OCI-M2 (cell line): Measurements from ENCODE around the gene CRHR1.

Experiments used
- DNase-seq: peaks from one replicate; lab custom pipeline; 2025; ENCODE audit not compliant: unreplicated experiment; lab: John Stamatoyannopoulos, UW

Gene CRHR1

GRCh38 chr17:45757431-45758218 lies 26.5 kb upstream of the CRHR1 start:
- DNase-seq = no peak

- DNase-seq = no peak
Measured at GRCh38 chr17:45758544-45758943, 25.6 kb upstream of the CRHR1 start.

- no peak for DNase-seq
Measured at GRCh38 chr17:45759761-45760160, 24.4 kb upstream of the CRHR1 start.

GRCh38 chr17:45761957-45762565 lies 22.1 kb upstream of the CRHR1 start:
- DNase-seq = no peak

- DNase-seq = no peak
Measured at GRCh38 chr17:45763182-45763581, 20.9 kb upstream of the CRHR1 start.

- DNase-seq = no peak
Measured at GRCh38 chr17:45764479-45764878, 19.6 kb upstream of the CRHR1 start.

GRCh38 chr17:45768000-45768399 lies 16.1 kb upstream of the CRHR1 start:
- no peak for DNase-seq

GRCh38 chr17:45770632-45771270 lies 13.4 kb upstream of the CRHR1 start:
- DNase-seq = no peak

- DNase-seq = no peak
Measured at GRCh38 chr17:45771271-45771959, 12.7 kb upstream of the CRHR1 start.

GRCh38 chr17:45775148-45775547 lies 9.0 kb upstream of the CRHR1 start:
- DNase-seq = no peak

GRCh38 chr17:45775576-45776011 lies 8.5 kb upstream of the CRHR1 start:
- DNase-seq = no peak

- no peak for DNase-seq
Measured at GRCh38 chr17:45776896-45777295, 7.2 kb upstream of the CRHR1 start.

GRCh38 chr17:45777388-45777787 lies 6.7 kb upstream of the CRHR1 start:
- no peak for DNase-seq

GRCh38 chr17:45780921-45781320 lies 3.2 kb upstream of the CRHR1 start:
- DNase-seq = no peak

- DNase-seq = no peak
Measured at GRCh38 chr17:45782889-45783592, 1.1 kb upstream of the CRHR1 start.

- no peak for DNase-seq
Measured at GRCh38 chr17:45783593-45784292, 377 bp upstream of the CRHR1 start.

- no peak for DNase-seq
Measured at GRCh38 chr17:45784741-45785479, 790 bp downstream of the CRHR1 start.

- no peak for DNase-seq
Measured at GRCh38 chr17:45785480-45786193, 1.5 kb downstream of the CRHR1 start.

GRCh38 chr17:45786349-45786748 lies 2.2 kb downstream of the CRHR1 start:
- no peak for DNase-seq
